ENCODE measurements around the gene SIVA1. TPM values are rescaled to one million over a fixed set of nuclear protein-coding genes. Genes with fewer than 3 reads are reported as not detected.

Gene SIVA1
- total and polyA plus RNA-seq, 8 donors, result 29.1 to 136 (median 42.6) TPM

- Histone ChIP-seq H3K27me3 (no peaks in the 10 kb centered on the region), H3K4me1 (peaks cover 0 to 3% (median 0%) of the 10 kb centered on the region in 3 donors), H3K4me3 (no peak overlapping the region), H3K9me3 (no peaks in the 10 kb centered on the region), H3K36me3 (no peaks in the 10 kb centered on the region), H3K27ac (no peak overlapping the region)
- FAIRE-seq, result no peak
- intact Hi-C loops (cut with DNase I), result no loop called here
- no peak for ATAC-seq
- peak in 2 of 6 donors; percentile 17 to 41 for DNase-seq
- WGBS, 2 donors, result 86 to 88% methylated on average over 13 of the region's 13 CpGs
- no peak for TF ChIP-seq CTCF (IDR thresholded peaks at IDR 0.05)
Observed at GRCh38 chr14:104746071-104746545, 6.8 kb upstream of the SIVA1 start.

- no peak for TF ChIP-seq CTCF (IDR thresholded peaks at IDR 0.05)
- WGBS, 2 donors, result 42 to 43% methylated on average over 7 of the region's 7 CpGs
- no peak for FAIRE-seq
- no peak overlapping the region for H3K4me3 ChIP-seq
- peak; percentile 62 to 86 (median 74) for ATAC-seq
- peaks cover 0 to 3% (median 0%) of the 10 kb centered on the region in 3 donors for H3K4me1 ChIP-seq
- intact Hi-C loops (cut with DNase I), result no loop called here
- H3K27ac ChIP-seq, result peak overlapping the region in 2 of 4 donors; percentile 33 to 37
- H3K9me3 ChIP-seq, result no peaks in the 10 kb centered on the region
- H3K27me3 ChIP-seq, result no peaks in the 10 kb centered on the region
- H3K36me3 ChIP-seq, result no peaks in the 10 kb centered on the region
- peak in 4 of 6 donors; percentile 46 to 65 (median 54) for DNase-seq
Observed at GRCh38 chr14:104746934-104747481, 5.9 kb upstream of the SIVA1 start.

- H3K4me1 ChIP-seq, result peaks cover 0 to 3% (median 0%) of the 10 kb centered on the region in 3 donors
- H3K27me3 ChIP-seq, result no peaks in the 10 kb centered on the region
- DNase-seq, result peak in 2 of 6 donors; percentile 14 to 32
- intact Hi-C loops (cut with DNase I), result no loop called here
- no peak overlapping the region for H3K4me3 ChIP-seq
- no peaks in the 10 kb centered on the region for H3K36me3 ChIP-seq
- TF ChIP-seq CTCF (IDR thresholded peaks at IDR 0.05), result no peak
- WGBS, 2 donors, result 89 to 92% methylated on average over 9 of the region's 9 CpGs
- no peak overlapping the region for H3K27ac ChIP-seq
- ATAC-seq, result no peak
- no peak for FAIRE-seq
- no peaks in the 10 kb centered on the region for H3K9me3 ChIP-seq
Observed at GRCh38 chr14:104747876-104748275, 5.1 kb upstream of the SIVA1 start.

- intact Hi-C loops (cut with DNase I), result no loop called here
- no peak for ATAC-seq
- H3K4me1 ChIP-seq, result peaks cover under 1 to 3% (median 2%) of the 10 kb centered on the region in 3 donors
- no peak for TF ChIP-seq CTCF (IDR thresholded peaks at IDR 0.05)
- no peak for FAIRE-seq
- no peaks in the 10 kb centered on the region for H3K36me3 ChIP-seq
- no peaks in the 10 kb centered on the region for H3K9me3 ChIP-seq
- H3K27ac ChIP-seq, result no peak overlapping the region
- WGBS, 2 donors, result 79 to 80% methylated on average over 11 of the region's 11 CpGs
- no peak overlapping the region for H3K4me3 ChIP-seq
- peak in 2 of 6 donors; percentile 26 to 60 for DNase-seq
- H3K27me3 ChIP-seq, result no peaks in the 10 kb centered on the region
Observed at GRCh38 chr14:104749111-104749649, 3.8 kb upstream of the SIVA1 start.
